ENCODE results near the gene CD53.
"Not testable (repeated sequence)": the region's sequence is repeated elsewhere in the genome, so short reads cannot be mapped to it uniquely, and the experiment has no call there.

CD53 gene

GRCh38 chr1:110916669-110917306 lies 43.8 kb downstream of the CD53 start:
- peak in 1 of 2 donors; percentile 28 for DNase-seq

GRCh38 chr1:110918016-110918415 lies 45.1 kb downstream of the CD53 start:
- DNase-seq: no peak

GRCh38 chr1:110921953-110922352 lies 49.0 kb downstream of the CD53 start:
- DNase-seq: no peak

- DNase-seq: no peak
These were observed 54.6 kb downstream of the CD53 start for GRCh38 chr1:110927484-110928075.

- no peak for DNase-seq
These were observed 55.2 kb downstream of the CD53 start for GRCh38 chr1:110928191-110928590.

GRCh38 chr1:110928904-110929303 lies 56.0 kb downstream of the CD53 start:
- DNase-seq: no peak

- not testable (repeated sequence) for DNase-seq
These were observed 58.1 kb downstream of the CD53 start for GRCh38 chr1:110931097-110931496.

GRCh38 chr1:110936567-110936966 lies 63.6 kb downstream of the CD53 start:
- no peak for DNase-seq

- no peak for DNase-seq
These were observed 71.9 kb downstream of the CD53 start for GRCh38 chr1:110944806-110945205.

- no peak for DNase-seq
These were observed 72.7 kb downstream of the CD53 start for GRCh38 chr1:110945626-110946025.

- no peak for DNase-seq
These were observed 75.3 kb downstream of the CD53 start for GRCh38 chr1:110948038-110948810.
